RPMI7951 (cell line): Measurements from ENCODE around the gene AGRP. TPM values are rescaled to one million over a fixed set of nuclear protein-coding genes. Genes with fewer than 3 reads are reported as not detected.
A peak's percentile ranks its signal among the peaks of the same experiment; 100 is the strongest.

Experiments
- DNase-seq: peaks from one replicate; pipeline ENCODE4 v3.0.0-alpha.2; 2012; ENCODE audit warnings: low read depth
- total RNA-seq: library from RNA; depleted of rRNA; stranded (reverse); fragments of >200 nt; shearing (Covaris generic); gene quantifications from 2 replicates; pipeline ENCODE4 v1.2.3, GENCODE V29; 2014

The AGRP gene
- total RNA-seq, 1 experiment from 2014 or later, result not detected

DNA sequence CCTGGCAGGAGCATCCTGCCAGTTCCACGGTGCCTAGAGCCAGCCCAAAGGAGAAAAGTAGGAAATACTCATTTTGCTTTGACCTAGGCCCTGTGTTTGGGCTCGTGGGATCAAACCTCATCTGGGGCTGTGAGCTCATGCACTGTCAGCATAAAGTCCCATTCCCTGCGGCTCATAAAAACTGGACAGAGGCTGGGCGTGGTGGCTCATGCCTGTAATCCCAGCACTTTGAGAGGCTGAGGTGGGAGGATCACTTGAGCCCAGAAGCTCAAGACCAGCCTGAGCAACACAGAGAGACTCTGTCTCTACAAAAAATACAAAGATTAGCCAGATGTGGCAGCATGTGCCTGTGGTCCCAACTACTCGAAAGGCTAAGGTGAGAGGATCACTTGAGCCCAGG is 20.3 kb downstream of the AGRP start:
- DNase-seq, result no peak

DNA sequence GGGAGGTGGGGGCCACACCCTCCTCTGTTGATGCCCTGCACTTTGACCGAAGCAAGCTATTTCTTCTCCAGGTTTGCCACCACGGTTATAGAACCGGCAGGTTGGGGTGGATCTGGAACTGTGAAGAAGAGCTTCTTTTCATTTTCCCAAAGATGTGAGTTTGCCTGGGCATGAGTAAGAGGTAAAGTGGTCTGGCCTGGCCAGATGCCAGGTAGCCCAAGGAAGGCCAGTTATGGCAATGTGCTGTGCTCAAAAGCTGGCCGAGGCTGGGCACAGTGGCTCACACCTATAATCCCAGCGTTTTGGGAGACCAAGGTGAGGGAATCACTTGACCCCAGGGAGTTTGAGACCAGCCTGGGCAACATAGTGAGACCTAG is 21.1 kb downstream of the AGRP start:
- DNase-seq, result no peak

DNA sequence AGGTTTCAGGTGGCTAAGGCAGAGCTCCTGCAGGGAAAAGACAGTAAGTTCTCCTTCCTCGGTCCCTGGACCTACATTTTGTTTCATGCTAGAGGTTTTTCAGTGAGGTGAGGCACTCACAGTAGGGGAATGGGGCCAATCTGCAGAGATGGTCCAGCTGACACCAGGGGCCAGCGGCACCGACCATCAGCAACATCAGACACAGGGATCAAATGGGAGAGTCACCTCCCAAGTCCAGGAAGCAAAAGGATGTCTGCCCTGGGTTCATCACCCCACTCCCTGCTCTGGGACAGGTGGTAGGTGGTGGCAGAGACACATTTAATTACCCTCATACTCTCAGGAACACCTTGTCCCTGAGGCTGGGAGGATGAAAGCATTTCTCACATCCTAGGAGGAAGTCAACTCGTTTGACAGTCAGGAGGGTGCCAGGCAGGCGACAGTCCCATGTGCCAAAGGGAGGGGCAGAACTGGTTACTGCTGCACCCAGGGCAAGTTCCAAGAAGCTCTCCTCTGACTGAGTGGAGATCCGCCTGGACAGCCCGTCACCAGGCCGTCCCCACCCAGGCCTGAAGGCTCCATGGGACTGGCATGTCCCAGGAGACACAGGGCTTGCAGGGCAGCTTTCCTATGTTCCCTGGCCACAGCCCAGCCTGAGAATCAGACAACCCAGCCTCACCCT is 21.6 kb downstream of the AGRP start:
- DNase-seq, result no peak

DNA sequence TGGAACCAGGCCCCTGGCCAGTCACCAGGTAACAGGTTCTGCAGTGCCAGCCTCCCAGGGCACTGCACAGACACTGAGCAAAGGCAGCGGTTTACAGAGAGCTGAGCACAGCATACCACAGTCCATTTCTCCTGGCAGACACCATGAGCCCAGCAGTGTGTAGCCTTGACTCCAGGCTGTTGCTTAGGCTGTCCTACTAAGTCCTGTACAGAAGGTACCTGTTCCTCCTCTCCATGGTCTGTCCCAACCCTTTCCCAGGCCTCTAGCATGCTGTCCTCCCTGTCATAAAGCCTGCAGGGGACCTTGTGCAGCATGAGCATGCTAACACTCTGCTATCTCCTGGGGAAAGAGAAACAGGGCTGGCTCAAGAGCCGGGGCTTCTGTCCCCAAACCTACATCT is 22.4 kb downstream of the AGRP start:
- no peak for DNase-seq

DNA sequence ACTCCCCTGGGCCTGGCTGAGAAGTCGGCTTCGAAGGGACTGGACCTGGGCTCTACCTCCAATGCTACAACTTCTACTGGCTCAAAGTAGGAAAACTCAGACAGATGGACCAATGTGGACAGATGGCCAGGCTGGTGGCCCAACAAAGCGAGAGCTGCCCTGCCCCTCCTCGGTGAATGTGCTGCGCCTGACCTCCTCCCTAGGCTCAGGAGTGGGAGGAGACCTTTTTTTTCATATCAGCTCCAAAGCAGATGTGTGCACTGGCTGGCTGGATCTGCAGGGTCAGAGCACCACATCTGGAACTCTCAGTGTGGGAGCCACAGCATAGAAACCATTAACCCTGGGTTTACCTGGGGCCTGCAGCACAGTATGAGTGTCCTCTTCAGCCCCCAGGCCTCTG is 23.2 kb downstream of the AGRP start:
- DNase-seq, result no peak

DNA sequence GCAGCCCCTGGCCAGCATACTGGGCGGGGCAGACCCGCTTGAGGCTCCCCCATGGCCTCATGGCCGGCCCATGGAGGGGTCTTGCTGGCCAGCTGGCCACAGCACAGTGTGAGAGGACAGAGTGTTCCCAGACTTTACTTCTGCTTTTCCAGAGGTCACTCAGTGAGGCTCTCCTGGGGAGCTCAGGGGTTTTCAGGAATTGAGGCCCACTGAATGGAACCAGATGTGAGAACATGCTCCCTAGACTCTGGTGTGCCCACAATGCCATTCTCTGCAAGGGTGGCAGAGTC is 23.5 kb downstream of the AGRP start:
- DNase-seq, result no peak

DNA sequence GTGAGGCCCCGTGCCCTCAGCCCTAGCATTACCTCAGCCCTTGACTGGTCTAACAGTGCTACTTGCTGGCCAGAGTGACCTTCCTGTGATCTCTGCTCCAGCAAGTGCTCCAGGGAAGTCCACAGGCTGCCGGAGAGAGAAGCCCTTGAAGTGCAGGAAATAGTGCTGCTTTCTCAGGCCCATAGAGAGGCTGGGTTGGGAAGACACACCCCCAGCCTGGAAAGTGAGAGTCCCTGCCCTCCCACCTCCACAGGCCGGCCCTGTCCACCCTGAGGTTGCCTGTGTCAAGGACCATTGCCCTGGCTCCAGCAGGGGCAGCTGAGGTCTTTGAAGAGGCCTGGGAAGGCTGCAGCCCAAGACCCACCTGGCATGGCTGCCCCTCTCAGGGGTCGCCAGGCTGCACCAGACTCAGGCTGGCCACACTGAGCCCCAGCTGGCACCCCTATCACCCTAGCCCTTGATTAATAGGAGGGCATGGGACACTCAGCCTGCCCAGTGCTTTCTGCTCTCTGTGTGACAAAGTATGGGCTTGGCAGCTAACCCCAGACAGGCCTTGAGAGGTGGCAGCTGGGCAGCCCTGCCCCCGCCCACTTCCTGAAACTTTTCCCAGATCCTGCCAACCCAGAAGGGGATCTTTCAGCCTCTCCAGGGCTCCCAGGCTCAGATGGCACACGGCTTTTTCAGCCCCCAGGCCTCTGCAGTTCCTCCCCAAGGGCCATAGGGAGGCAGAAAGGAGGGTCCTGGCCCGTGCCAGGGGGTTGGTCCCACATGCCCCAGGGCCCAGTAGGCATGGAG is 24.1 kb downstream of the AGRP start:
- DNase-seq, result no peak

DNA sequence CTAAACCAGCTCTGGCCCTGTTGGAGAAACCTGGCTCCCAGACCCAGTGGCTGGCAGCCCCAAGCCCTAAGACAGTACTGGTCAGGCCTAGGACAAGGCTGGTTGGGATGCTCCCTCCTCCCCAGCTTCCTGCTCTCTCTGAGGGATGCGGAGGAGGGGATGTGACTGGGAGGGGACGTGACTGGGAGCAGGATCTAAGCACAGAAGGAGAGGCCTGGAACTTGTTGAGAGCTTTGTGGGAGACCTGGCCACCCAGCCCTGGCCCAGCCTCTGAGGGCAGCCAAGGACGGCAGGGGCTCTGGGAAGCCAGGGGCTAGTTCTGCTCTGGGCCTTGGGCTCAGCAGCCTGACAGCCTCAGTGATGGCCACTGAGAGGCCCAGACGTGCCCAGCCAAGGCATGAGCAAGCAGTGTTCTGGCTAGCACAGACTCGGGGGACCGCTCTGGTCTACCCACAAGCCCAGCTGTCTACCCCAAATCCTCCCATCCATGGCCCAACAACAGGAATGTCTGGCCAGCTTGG is 25.2 kb downstream of the AGRP start:
- no peak for DNase-seq

DNA sequence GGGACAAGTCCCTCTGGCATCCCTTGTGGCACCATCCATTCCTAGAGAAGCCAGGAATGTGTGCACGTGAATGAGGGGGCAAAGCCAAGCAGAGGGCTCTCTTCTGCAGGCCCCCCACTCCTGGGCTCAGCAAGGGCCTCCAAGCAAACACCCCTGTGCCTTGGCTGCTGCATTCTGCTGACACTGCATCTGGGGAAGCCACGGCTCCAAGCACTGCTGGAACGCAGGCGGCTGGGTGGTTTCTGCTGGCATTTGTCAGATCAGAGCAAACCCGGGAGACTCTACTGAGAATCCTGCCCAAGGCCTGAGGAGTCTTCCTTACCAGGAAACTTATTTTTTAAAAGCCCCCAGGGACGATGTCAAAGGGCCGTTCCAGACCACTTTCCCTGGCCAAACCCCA is 25.7 kb downstream of the AGRP start:
- no peak for DNase-seq

DNA sequence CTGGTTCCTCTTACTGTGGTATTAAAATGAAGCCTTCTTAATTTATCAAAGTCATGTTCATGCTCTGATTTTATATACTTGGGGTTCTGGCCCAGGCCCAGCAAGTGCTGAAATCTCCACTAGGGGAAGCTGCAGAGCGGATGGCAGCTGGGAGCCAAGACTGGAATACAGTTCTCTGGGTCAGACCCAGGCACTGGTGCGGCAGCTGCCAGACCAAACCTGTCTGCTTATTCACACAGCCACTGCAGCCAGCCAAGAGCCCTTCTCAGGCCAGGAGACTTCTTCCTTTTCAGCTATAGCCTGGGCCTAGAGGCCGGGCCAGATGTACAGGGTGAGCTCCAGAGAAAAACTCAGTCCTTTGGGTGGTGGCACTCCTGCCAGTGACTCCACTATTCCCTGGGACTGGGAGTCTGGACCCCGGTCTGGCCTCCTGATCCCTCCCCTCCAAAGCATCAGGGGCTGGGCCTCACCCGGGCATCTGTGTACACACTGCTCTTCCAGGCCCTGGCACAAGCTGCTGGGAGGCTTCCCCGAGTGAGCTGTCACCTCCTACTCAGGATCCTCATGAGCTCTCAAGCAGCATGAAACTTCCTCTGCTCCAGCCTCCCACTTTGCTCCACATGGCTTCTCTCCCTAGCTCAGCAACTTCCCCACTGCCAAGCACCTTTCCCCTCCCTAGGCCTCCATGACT is 26.8 kb downstream of the AGRP start:
- DNase-seq, result no peak

DNA sequence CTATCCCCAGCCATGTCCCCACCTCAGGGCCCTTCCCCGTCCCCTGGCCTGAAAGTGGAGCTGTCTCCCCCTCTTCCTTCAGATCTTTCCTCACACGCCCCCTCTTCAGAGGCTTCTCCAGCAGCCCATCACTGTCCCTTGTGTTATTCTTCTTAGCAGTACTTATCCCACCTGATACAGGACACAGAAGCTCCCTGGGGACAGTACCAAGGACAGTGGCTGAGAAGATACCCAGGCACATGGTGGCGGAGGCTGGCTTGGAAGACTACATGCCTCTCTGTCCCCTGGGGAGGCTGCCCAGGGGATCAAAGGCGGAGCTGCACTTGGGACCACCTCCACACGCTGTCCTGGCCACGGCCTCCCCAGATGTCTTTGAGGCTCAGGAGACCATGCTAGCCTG is 28.5 kb downstream of the AGRP start:
- DNase-seq, result no peak

DNA sequence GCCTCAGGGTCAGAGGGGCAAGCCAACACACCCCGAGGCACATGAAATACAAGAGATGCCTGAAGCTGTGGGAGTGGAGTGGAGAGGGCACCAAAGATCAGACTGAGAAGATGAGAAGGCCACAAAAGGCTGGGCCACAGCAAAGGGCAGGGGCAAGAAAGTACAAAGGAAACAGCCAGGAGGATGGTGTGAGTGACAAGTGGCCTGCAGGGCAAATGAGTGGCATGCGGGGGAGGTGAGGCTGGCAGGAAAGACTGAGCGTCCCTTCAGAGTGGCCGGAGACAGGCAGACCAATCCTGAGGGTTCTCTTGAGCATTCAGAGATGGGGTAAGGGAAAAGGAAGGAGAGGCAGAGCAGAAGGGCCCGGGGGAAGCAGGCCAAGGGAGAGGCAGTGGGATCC is 29.2 kb downstream of the AGRP start:
- DNase-seq, result no peak

DNA sequence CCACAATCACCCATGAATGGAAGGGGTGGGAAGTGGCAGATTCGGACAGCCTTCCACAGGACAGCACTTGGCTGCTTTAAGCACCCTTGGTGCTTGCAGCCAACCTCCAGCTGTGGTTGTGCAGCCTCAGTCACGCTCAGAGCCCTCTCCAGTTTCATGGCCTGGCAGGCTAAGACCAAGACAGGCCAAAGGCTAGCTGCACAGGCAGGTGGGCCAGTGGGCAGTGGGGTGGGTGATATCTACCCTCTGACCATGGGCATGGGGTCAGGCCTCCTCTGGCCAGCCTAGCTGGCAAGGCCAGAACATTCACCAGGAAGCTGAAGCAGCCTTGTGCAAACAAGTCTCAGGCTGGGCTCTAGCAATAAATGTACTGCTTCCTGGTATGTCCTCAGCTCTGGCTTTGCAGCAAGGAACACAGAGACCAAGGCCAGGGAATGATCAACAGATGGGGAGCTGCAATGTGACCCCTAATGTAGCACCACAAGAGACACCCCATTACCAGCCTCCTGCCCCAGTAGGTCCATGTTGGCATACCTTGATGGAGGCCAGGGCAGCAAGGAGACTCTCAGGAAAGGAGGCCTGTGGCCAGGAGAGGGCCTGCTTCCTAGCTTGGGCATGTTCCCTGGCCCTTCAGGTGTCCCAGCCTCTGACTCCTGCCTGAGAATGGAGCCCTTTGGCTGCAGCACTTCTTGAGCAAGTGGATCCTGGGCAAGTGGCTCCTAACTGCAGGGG is 31.5 kb downstream of the AGRP start:
- DNase-seq, result no peak

DNA sequence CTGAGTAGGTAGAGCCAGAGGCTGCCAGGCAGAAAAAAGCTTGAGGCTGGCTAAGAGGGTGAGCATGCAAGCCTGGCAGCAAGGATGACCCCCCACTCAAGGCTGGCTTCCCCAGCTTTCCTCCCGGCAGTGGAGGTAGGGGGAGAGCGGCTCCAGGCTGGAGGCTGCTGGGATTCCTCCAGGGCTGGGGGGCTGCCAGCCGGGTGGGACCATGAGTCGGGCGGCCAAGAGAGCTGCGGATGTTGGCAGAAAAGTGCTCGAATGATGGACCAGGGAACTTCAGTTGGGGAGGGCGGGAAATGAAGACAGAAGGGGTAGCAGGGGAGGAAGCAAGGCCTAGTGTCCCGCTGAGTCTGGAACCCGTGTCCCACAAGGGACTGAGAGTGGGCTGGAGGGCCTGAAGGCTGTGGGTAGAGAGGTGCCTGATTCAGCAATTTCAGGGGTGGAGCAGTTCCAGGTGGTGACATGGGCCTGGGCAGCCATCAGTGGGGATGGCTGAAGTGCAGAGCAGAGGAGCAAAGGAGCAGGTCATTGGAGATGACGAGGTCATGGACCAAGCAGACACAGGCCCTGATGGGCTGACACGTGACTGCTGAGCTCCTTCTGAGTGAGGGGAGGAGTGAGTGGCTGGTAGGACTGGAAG is 32.2 kb downstream of the AGRP start:
- no peak for DNase-seq

DNA sequence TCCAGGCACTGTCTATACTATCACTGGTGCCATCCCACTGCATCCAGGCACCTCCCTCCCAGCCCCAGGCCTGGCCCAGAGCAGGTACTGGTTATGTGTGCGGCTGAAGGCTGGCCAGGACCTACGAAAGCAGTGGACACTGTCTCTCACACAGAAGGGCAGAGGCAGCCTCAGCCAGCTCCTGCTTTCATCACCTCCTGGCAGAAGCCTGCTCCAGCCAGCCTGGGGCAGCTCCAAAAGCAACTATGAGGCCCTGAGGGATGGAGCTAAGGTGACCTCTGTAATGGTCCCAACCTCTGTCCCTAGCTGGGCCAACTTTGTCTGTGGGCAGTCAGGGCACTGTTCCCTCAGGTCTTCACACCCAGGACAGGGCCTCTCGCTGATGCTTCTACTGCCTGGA is 33.6 kb downstream of the AGRP start:
- DNase-seq, result no peak

DNA sequence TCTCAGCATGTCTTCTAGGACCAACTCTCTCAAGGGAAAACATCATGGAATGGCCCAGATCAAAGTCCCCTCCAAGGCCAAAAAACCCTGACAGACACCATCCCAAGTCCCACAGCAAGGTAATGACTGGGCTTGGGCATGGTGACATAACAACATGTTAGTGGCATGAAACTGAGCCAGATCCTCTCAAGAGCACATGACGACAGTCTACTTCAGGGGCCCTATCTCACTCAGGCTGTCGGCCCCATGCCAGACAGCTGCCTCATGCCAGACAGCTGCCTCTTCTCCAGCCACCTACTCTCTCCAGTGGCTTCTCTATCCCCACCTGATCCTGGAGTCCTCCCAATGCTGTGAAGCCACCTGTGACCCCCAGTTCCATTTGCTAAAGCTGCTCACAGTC is 34.0 kb downstream of the AGRP start:
- DNase-seq, result no peak

DNA sequence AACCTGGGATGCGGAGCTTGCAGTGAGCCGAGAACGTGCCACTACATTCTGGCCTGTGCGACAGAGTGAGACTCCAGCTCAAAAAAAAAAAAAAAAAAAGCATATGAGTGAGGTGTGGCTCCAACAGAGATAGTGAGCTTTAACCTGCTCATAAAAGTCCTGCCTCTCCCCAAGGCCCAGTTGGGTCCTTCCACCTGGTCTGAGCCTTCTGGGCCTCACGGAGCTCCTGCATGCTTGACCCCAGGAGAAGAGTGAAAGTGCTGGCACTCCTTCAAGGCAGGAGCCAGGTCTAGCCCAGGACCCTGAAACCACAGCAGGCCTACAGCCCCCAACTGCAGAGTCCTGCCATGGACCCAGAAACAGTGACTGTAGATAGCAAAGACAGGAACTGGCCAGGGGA is 34.8 kb downstream of the AGRP start:
- DNase-seq, result no peak

DNA sequence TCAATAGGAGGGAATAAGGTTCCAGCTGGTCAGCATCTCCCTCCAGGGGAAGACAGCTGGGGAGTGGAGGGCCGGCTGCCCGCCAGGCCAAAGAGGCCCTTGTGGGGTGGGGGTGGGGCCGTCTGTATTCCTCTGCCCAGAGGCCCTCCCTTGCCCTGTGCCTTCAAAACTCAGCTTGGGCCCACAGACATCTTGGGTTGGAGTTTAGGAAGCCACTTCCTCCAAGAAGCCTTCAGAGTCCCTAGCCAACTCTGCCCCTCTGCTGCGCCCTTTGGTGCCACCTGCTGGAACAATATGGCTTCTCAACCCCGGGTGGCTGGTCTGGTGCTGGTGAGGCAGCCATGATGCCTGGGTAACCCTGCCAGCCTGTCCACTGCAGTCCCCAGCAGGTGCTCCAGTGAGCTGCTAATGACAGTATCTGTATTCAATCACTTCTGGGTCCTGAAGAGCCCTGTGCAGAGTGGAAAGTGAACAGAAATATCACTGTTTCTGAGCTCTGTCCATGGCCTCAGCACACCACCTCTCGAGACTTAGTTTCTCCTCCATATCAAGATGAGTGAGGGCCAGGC is 35.8 kb downstream of the AGRP start:
- peak; percentile 35 for DNase-seq

DNA sequence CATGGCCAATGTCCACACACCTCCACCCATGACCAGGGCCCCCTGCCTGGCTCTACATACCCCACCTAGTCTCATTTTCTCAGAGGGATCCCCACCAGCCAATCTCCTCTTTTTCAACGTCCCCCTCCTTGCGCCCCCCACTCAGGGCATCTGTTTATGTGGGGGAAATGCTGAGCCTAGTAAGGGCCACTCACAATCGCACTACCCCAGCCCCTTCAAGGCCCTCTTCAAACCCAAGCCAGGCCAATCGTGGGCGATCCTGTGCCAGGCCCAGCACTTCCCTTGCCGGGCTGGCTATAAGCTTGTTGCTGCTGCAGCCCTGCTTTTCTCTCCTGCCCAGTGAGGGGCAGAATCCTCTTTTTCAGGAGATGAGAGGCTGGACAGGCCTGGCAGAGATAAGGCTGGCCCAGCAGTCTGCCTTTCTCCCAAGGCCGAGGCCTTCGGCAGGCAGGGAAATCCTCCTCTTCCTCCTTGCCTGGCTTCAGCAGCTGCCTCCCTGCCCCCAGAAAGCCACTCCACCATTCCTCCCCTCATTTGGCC is 36.3 kb downstream of the AGRP start:
- DNase-seq, result no peak

DNA sequence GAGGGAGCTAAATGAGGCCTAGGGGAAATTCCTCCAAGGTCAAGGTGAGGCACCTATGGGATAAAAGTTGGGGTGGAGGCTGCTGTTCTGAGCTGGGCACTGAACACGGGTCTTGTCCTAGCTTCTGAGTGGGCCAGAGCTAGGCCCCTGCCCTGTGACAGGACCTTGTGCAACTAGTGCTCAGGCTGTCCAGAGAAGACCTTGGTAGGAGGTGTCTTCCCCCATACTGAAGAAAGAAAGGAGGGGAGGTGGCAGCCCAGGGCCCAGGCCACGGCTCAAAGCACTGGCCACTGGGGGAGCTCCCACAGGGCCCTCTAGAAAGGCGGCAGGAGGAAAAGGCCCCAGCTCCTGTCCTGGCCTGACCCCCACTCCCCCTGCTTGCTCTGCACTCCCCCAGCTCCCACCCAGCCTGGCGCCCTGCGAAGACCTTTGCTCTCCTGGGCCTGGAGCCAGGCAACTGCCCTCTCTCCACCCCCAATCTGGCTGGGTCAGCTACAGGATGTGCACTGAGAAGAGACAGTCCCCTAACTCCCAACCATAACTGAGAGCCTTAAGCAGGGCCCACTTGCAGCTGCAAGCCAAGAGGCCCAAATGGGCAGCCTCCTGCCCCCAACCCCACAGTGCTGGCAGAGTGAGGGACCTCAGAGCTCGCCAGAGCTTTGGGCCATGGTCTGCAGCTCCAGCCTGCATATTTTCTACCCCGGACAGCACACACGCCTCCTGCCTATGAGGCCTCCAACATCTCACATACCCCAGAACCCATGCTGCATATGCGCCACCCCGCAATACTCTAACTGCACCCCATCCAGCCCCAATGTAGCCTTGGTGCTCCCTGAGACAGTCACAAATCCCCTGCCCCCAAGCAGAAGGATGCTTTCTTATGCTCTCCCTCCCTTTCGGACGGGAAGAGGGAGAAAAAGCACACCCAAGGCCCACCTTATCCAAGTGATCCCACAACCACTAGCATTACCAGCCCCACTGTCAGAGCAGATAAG is 37.1 kb downstream of the AGRP start:
- DNase-seq, result no peak
